NCI-H524 treated with DMSO at 0.1 percent for 48 hours (cell line): ENCODE data around the gene PCDH9.

Experiments
- DNase-seq: peaks from one replicate; lab custom pipeline; 2025; lab: John Stamatoyannopoulos, UW

PCDH9 gene

GRCh38 chr13:66574606-66575005, 655.5 kb downstream of the PCDH9 start:
- DNase-seq, result no peak

- no peak for DNase-seq
These were observed 662.1 kb downstream of the PCDH9 start for GRCh38 chr13:66567899-66568612.

- no peak for DNase-seq
These were observed 664.9 kb downstream of the PCDH9 start for GRCh38 chr13:66565279-66565678.

GRCh38 chr13:66563076-66563475, 667.1 kb downstream of the PCDH9 start:
- no peak for DNase-seq

- no peak for DNase-seq
These were observed 668.1 kb downstream of the PCDH9 start for GRCh38 chr13:66562054-66562453.

GRCh38 chr13:66560991-66561390, 669.1 kb downstream of the PCDH9 start:
- DNase-seq, result no peak

GRCh38 chr13:66560189-66560588, 669.9 kb downstream of the PCDH9 start:
- no peak for DNase-seq

GRCh38 chr13:66559093-66559492, 671.0 kb downstream of the PCDH9 start:
- no peak for DNase-seq

- no peak for DNase-seq
These were observed 671.6 kb downstream of the PCDH9 start for GRCh38 chr13:66558506-66558905.

GRCh38 chr13:66557357-66557756, 672.8 kb downstream of the PCDH9 start:
- DNase-seq, result no peak

GRCh38 chr13:66556306-66556705, 673.8 kb downstream of the PCDH9 start:
- DNase-seq, result no peak

GRCh38 chr13:66553391-66553790, 676.7 kb downstream of the PCDH9 start:
- DNase-seq, result no peak

GRCh38 chr13:66551128-66551527, 679.0 kb downstream of the PCDH9 start:
- no peak for DNase-seq

- DNase-seq, result no peak
These were observed 682.5 kb downstream of the PCDH9 start for GRCh38 chr13:66547685-66548084.

- no peak for DNase-seq
These were observed 683.4 kb downstream of the PCDH9 start for GRCh38 chr13:66546534-66547379.

- no peak for DNase-seq
These were observed 686.4 kb downstream of the PCDH9 start for GRCh38 chr13:66543780-66544179.

GRCh38 chr13:66537417-66537816, 692.7 kb downstream of the PCDH9 start:
- no peak for DNase-seq

GRCh38 chr13:66536746-66537145, 693.4 kb downstream of the PCDH9 start:
- DNase-seq, result no peak

GRCh38 chr13:66534561-66534960, 695.6 kb downstream of the PCDH9 start:
- DNase-seq, result no peak

GRCh38 chr13:66532845-66533244, 697.3 kb downstream of the PCDH9 start:
- DNase-seq, result no peak

GRCh38 chr13:66532146-66532545, 698.0 kb downstream of the PCDH9 start:
- no peak for DNase-seq

- no peak for DNase-seq
These were observed 699.5 kb downstream of the PCDH9 start for GRCh38 chr13:66530686-66531085.

GRCh38 chr13:66530158-66530557, 700.0 kb downstream of the PCDH9 start:
- DNase-seq, result no peak
